ENCODE measurements around the gene ADORA2A. TPM values are rescaled to one million over a fixed set of nuclear protein-coding genes. Genes with fewer than 3 reads are reported as not detected.

Gene ADORA2A
- 0.52 and 5.1 TPM in 2 replicates for total RNA-seq (2014; rRNA removed; shearing (Covaris generic))

GRCh38 chr22:24427500-24428164 lies at the start of gene ADORA2A:
Gene ADORA2A (plus strand): TSS chr22:24427599. CDS start chr22:24433405, 5,806 bp downstream.
- no peak for DNase-seq (ENCODE audit: low spot score)

DNA sequence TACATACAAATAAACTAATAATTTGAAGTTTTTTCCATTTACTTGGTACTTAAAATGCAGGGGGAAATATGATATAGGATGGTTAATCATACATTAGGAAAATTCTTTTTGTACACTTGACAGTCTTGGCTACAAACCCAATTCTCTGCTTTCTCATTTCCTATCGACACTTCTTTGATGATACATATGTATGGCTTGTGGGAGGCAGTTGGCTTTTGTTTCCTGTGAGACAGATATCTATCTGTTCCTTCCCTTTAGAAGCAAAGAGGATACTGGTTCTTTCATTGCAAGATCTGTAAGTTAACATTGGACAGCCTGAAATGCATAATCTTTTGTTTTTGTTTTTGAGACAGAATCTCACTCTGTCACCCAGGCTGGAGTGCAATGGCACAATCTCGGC lies 47.9 kb upstream of the ADORA2A start:
- DNase-seq (ENCODE audit: low spot score) = no peak

DNA sequence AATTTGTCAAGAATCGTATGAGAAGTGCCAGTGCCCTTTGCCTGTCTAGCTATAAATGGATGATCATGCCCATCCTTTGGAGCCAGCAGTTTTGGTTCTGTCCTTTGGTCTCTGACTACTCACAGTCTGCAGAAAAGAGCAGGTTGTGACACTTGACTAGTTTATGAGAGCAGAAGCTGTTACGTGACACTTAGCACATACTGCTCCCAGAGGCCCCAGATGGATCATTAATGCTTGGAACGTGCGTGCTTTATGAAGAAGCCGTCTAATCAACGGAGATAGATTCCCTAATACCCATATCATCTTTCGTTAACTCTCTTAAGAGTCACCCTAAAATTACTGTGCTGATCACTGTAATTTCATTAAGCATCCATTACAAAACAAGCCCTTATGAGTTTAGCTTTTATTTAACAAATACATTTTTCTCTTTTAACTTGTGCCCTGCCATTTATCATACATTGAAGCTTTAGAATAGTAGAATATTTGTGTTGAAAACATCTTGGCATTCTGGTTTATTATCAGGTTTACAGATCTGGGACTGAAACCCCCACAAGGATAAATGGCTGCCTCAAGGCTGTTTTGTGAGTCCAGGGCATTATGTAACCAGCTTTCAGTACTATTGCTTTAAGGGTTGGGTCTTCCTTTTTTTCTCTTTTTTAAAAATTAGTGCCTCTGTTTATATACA lies 47.0 kb upstream of the ADORA2A start:
- no peak for DNase-seq (ENCODE audit: low spot score)

DNA sequence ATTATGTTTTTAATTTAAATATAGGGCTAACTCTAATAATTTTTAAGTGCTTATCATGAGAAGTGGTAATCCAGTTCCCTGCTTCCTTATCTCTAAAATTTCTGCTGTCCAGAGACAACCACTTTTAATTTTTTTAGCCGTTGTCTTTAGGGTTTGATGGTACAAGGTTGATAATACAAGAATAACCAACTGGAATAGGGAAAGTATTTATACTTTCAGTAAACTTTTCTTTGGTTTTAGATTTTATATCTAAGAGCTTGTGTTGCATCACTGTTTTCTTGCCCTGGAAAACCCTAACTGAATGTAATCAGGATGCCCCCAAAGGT lies 46.5 kb upstream of the ADORA2A start:
- no peak for DNase-seq (ENCODE audit: low spot score)

DNA sequence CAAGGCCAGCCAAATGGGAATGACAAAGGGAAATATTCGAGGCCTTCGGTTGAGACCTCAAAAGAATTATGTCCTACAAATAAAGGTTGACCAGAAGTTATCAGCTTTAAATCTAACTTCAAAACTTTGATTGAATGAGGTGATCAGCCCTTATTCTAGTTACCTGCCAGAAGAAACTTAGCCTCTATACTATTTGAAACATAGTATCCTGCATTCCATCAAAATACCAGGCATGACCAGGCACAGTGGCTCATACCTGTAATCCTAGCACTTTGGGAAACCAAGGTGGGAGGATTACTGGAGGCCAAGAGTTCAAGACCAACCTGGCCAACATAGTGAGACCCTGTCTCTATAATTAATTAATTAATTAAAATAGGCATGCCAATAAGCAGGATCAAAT lies 44.3 kb upstream of the ADORA2A start:
- no peak for DNase-seq (ENCODE audit: low spot score)

GRCh38 chr22:24384131-24384530 lies 43.3 kb upstream of the ADORA2A start:
- DNase-seq (ENCODE audit: low spot score) = no peak

GRCh38 chr22:24386937-24387471 lies 40.4 kb upstream of the ADORA2A start:
- DNase-seq (ENCODE audit: low spot score) = no peak

DNA sequence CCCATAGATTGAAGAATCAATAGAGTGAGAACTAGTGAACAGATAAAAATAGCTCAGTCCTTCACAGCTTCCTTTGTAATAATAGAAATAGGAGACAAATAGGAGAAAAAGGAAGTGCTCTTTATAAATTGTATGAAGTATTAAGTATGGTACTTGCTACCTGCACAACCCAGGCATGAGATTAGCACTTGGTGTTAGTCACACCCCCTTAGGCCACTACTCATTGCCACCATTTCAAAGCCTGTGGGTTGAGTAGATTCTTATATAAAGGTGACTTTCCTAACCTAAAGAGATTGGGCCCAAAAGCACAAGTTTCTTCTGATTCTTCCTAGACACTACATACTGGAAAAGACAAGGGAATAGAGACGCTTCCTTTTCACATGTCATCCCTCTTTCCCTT lies 37.7 kb upstream of the ADORA2A start:
- no peak for DNase-seq (ENCODE audit: low spot score)

DNA sequence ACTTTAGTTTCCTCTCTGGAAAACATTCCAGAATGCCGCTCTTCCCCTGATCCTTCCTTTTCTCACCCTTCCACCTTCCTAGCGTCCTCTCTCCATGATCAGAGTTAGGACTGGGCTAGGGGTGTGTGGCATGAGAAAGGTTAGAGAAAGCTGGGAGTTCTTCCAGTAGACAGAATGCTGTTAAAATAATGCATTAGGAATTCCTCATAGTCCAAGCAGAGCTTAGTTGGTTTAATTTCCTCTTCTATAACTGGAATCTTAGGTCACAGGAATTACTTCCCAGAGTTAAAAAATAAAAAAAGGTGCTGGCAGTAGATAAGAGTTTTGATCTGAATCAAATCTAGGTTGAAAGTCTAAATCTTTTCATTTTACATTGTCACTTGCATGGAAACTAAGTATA lies 37.2 kb upstream of the ADORA2A start:
- no peak for DNase-seq (ENCODE audit: low spot score)

- no peak for DNase-seq (ENCODE audit: low spot score)
Observed at GRCh38 chr22:24390576-24390975, 36.8 kb upstream of the ADORA2A start.

DNA sequence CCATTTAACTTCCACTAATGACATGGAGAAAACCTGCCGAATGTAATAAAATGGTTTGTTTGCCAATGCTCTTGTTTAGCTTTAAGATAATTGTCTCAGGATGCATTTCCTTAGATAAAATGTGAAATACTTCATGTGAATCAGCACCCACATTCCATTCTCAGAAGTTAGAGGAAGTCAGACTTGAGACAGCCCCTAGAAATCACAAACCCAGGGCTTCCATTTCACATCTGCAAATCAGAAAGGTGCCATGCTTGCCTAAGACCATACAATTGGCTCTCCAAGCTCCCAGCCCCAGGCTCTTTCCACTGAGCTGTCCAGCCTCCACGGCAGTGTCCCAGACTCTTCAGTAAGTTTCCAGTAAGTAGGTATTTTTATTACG lies 35.6 kb upstream of the ADORA2A start:
- DNase-seq (ENCODE audit: low spot score) = peak; percentile 52

DNA sequence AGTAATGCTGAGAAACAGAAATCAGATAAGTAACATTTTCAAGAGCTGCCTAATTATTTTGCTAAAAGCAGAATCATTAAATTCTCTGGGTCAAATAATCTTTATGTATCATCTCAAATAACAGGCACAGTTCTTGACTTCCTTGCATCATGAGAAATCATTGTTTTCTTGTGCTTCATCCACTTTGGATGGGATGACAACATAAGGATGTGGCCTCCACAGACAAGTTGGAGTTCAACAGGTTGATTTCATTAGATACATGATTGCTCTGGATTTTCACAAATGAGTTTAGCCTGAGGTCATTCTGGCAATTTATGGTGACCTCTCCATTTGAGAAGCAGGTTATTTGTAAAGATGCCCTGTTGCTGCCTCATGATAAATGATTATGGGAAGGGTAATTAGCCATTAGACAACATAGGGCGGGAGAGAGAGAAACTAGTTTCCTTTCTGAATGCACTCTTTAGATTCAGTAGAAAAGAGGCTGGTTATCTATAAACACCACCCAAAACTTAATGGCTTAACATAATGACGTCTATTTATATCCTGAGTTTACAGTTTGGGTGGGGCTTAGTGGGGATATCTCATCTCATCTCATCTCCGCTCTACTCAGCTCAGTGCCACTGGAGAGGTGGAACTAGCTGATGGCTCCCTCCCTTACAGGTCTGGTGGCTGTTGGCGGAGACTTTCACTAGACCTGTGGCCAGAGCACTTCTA lies 35.0 kb upstream of the ADORA2A start:
- no peak for DNase-seq (ENCODE audit: low spot score)

GRCh38 chr22:24393012-24393559 lies 34.3 kb upstream of the ADORA2A start:
- no peak for DNase-seq (ENCODE audit: low spot score)

- no peak for DNase-seq (ENCODE audit: low spot score)
Observed at GRCh38 chr22:24393848-24394247, 33.6 kb upstream of the ADORA2A start.

GRCh38 chr22:24394254-24394653 lies 33.1 kb upstream of the ADORA2A start:
- no peak for DNase-seq (ENCODE audit: low spot score)

GRCh38 chr22:24398409-24398808 lies 29.0 kb upstream of the ADORA2A start:
- DNase-seq (ENCODE audit: low spot score) = no peak

- DNase-seq (ENCODE audit: low spot score) = no peak
Observed at GRCh38 chr22:24400034-24400725, 27.2 kb upstream of the ADORA2A start.

GRCh38 chr22:24400726-24401596 lies 26.4 kb upstream of the ADORA2A start:
- DNase-seq (ENCODE audit: low spot score) = peak; percentile 32

DNA sequence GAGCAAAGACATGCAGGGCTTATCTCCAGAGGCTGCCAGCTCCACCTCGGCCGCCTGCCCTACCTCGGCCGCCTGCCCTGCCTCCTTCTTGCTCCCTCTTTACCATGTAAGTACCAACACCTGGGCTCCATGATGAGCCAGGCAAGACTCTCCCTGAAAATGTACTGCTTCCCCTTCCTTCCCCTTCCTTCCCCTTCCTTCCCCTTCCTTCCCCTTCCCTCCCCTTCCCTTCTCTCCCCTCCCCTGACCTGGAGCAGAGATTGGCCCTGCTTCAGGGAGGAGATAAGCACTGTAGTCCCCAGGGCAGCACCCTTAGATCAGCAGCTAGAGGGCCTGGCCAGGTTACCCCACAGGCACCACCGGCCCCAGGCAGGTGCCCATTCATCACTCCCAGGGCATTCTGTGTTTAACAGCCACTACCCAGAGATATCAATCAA lies 25.4 kb upstream of the ADORA2A start:
- DNase-seq (ENCODE audit: low spot score) = no peak

GRCh38 chr22:24402460-24403192 lies 24.8 kb upstream of the ADORA2A start:
- peak; percentile 91 for DNase-seq (ENCODE audit: low spot score)
